K562 (cell line): ENCODE data around the gene ZKSCAN5. TPM values are rescaled to one million over a fixed set of nuclear protein-coding genes. Genes with fewer than 3 reads are reported as not detected.

Experiments used
- AFF1 ChIP-seq, 2 experiments: fragments of 450-650 bp; IDR thresholded peaks; 2 replicates each; pipeline ENCODE4 v1.6.1; 2018; ENCODE audit warnings: mild to moderate bottlenecking in 2 of 2, low read depth in 1 of 2; ENCODE audit not compliant: partially characterized antibody in 2 of 2
- EHMT2 ChIP-seq: fragments of 450-650 bp; IDR thresholded peaks from 2 replicates; pipeline ENCODE4 v1.6.1; 2018; ENCODE audit warnings: antibody characterized with exemption
- FOSL1 ChIP-seq: fragments of 200-800 bp; sonication (Bioruptor generic); conservative IDR thresholded peaks from 2 replicates; pipeline ENCODE4 v1.6.1; 2016; ENCODE audit warnings: missing genetic modification characterization, missing compliant biosample characterization
- FOXK2 ChIP-seq, 2 experiments: fragments of 450-650 bp; IDR thresholded peaks in 1 of 2; conservative IDR thresholded peaks in 1 of 2; 2 replicates each; pipeline ENCODE4 v1.6.1; 2016; ENCODE audit warnings: low read depth in 2 of 2, mild to moderate bottlenecking in 1 of 2
- GABPB1 ChIP-seq: sonication (generic); formaldehyde crosslinking; IDR thresholded peaks from 2 replicates; pipeline ENCODE4 v1.8.0; 2022; ENCODE audit warnings: mild to moderate bottlenecking, missing genetic modification reagents
- MAFF ChIP-seq: IDR thresholded peaks from 2 replicates; pipeline ENCODE4 v1.6.1; 2012; ENCODE audit warnings: low read length, improper control_type of control experiment
- MEIS2 ChIP-seq: fragments of 450-650 bp; IDR thresholded peaks from 2 replicates; pipeline ENCODE4 v1.6.1; 2014; ENCODE audit warnings: mild to moderate bottlenecking; ENCODE audit not compliant: partially characterized antibody
- NFIC ChIP-seq: fragments of 450-650 bp; IDR thresholded peaks from 2 replicates; pipeline ENCODE4 v1.6.1; 2017; ENCODE audit warnings: mild to moderate bottlenecking, inconsistent platforms
- PBX2 ChIP-seq, 2 experiments: IDR thresholded peaks in 1 of 2; conservative IDR thresholded peaks in 1 of 2; 2 replicates each; pipeline ENCODE4 v1.6.1; 2016; ENCODE audit warnings: low read depth in 2 of 2, mild to moderate bottlenecking in 1 of 2, missing compliant biosample characterization in 1 of 2, missing genetic modification characterization in 1 of 2, moderate library complexity in 1 of 2
- PURB ChIP-seq: sonication (generic); formaldehyde crosslinking; IDR thresholded peaks from 2 replicates; pipeline ENCODE4 v1.9.0; 2021; ENCODE audit warnings: low read depth, mild to moderate bottlenecking, missing genetic modification reagents
- SIN3A ChIP-seq, 2 experiments: fragments of 150-350 bp in 1 of 2; IDR thresholded peaks; 2 replicates each; pipeline ENCODE4 v1.6.1; 2011 to 2016; ENCODE audit warnings: borderline replicate concordance in 2 of 2, low read depth in 2 of 2, low read length in 2 of 2, mild to moderate bottlenecking in 2 of 2, moderate library complexity in 2 of 2; ENCODE audit not compliant: control insufficient read depth in 1 of 2
- SMARCC2 ChIP-seq: fragments of 450-650 bp; IDR thresholded peaks from 2 replicates; pipeline ENCODE4 v1.6.1; 2017; ENCODE audit warnings: antibody characterized with exemption, moderate library complexity, mild to moderate bottlenecking, low read depth
- ZBTB12 ChIP-seq: fragments of 250-450 bp; sonication (Bioruptor Pico); IDR thresholded peaks from 2 replicates; pipeline ENCODE4 v1.4.0; 2020
- ZFP1 ChIP-seq: fragments of 450-650 bp; formaldehyde crosslinking; IDR thresholded peaks from 2 replicates; pipeline ENCODE4 v1.4.0; 2020; ENCODE audit warnings: mild to moderate bottlenecking, mixed read lengths
- ZNF518B ChIP-seq: fragments of 250-450 bp; sonication (Bioruptor Pico); IDR thresholded peaks from 2 replicates; pipeline ENCODE4 v1.5.0; 2021; ENCODE audit warnings: mild to moderate bottlenecking, moderate library complexity
- polyA plus RNA-seq, 8 experiments: library from polyadenylated mRNA; depleted of rRNA in 4 of 8; stranded (reverse) in 5 of 8; unstranded in 3 of 8; fragments of >200 nt; fragmentation: Nextera tagmentation in 2 of 8; fragmentation: Illumina TruSeq in 1 of 8; extraction: Ambion mirVana in 2 of 8; extraction: Trizol in 1 of 8; gene quantifications; 2 replicates each; pipeline versions ENCODE4 v1.2.1 to v1.2.3, GENCODE V29; 2011 to 2014; ENCODE audit warnings: inconsistent platforms in 1 of 8, missing spikeins in 1 of 8
- total RNA-seq, 7 experiments: library from RNA; depleted of rRNA in 6 of 7; stranded (reverse); fragments of >200 nt in 6 of 7; fragmentation: Illumina TruSeq in 2 of 7; extraction: Trizol in 2 of 7; gene quantifications; 2 replicates each; pipeline versions ENCODE4 v1.2.1 to v1.2.3, GENCODE V29; 2011 to 2021; ENCODE audit warnings: low replicate concordance in 1 of 7

The ZKSCAN5 gene
- total and polyA plus RNA-seq, 9 of the 15 experiments (the other 6 are each of a cell fraction or from before 2014, with no cell fraction given) = 4.2 to 19.0 (median 15.0) TPM

GRCh38 chr7:99557196-99557607 lies 52.7 kb downstream of the ZKSCAN5 start (continued):
- TF ChIP-seq SMARCC2 = no peak
- TF ChIP-seq PBX2 (CRISPR knock-in tag; IDR thresholded peaks at IDR 0.05; ENCODE audit: low read depth) = no peak
- peak; percentile 37; the same call in 1 of the 2 replicates for TF ChIP-seq PBX2 (tag; conservative IDR thresholded peaks at IDR 0.05; ENCODE audit: low read depth)
- TF ChIP-seq MAFF = peak; percentile 92
- TF ChIP-seq ZBTB12 = no peak
- peak in 1 of 2 experiments; percentile 88; a peak in 2 of 4 replicates for TF ChIP-seq SIN3A (IDR thresholded peaks at IDR 0.05; ENCODE audit: borderline replicate concordance in 2 of 2, control insufficient read depth in 1 of 2, low read depth in 2 of 2, low read length in 2 of 2)
- no peak for TF ChIP-seq ZFP1 (CRISPR knock-in tag)
- no peak for TF ChIP-seq NFIC
- peak; percentile 88 for TF ChIP-seq EHMT2
- TF ChIP-seq FOXK2 (conservative IDR thresholded peaks at IDR 0.05 in 1 of 2, IDR thresholded peaks at IDR 0.05 in 1 of 2; ENCODE audit: low read depth in 2 of 2) = peak in 1 of 2 experiments; percentile 59; a peak in 1 of 4 replicates
- TF ChIP-seq AFF1 (IDR thresholded peaks at IDR 0.05; ENCODE audit: low read depth in 1 of 2, partially characterized antibody in 2 of 2) = peak in 1 of 2 experiments; percentile 16
- no peak for TF ChIP-seq PURB (CRISPR knock-in tag)
- TF ChIP-seq MEIS2 = peak; percentile 49
- TF ChIP-seq ZNF518B (CRISPR knock-in tag) = no peak
- TF ChIP-seq GABPB1 (CRISPR knock-in tag) = no peak
- TF ChIP-seq FOSL1 (tag) = no peak
